Panc1 (cell line): ENCODE measurements around the gene KLF6.
"Not testable (repeated sequence)": the region's sequence is repeated elsewhere in the genome, so short reads cannot be mapped to it uniquely, and the experiment has no call there.

Experiments used
- TCF7L2 ChIP-seq: IDR thresholded peaks from 2 replicates; pipeline ENCODE4 v1.6.1; 2011; ENCODE audit warnings: mild to moderate bottlenecking, low read depth, low read length, inconsistent platforms
- TF ChIP-seq, protein P1 (sequence below): fragments of 450-650 bp; IDR thresholded peaks from 2 replicates; pipeline ENCODE4 v1.5.1; 2017; ENCODE audit warnings: mild to moderate bottlenecking

DNA sequence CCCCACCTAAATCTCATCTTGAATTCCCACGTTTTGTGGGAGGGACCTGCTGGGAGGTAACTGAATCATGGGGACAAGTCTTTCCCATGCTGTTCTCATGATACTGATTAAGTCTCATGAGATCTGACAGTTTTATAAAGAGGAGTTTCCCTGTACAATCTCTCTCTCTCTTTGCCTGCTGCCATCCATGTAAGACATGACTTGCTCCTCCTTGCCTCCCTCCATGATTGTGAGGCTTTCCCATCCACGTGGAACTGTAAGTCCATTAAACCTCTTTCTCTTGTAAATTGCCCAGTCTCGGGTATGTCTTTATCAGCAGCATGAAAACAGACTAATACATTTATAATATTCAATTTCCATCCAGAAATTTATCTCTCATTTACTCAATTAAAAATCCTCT is 52.8 kb downstream of the KLF6 start:
- TF ChIP-seq, protein P1, sequence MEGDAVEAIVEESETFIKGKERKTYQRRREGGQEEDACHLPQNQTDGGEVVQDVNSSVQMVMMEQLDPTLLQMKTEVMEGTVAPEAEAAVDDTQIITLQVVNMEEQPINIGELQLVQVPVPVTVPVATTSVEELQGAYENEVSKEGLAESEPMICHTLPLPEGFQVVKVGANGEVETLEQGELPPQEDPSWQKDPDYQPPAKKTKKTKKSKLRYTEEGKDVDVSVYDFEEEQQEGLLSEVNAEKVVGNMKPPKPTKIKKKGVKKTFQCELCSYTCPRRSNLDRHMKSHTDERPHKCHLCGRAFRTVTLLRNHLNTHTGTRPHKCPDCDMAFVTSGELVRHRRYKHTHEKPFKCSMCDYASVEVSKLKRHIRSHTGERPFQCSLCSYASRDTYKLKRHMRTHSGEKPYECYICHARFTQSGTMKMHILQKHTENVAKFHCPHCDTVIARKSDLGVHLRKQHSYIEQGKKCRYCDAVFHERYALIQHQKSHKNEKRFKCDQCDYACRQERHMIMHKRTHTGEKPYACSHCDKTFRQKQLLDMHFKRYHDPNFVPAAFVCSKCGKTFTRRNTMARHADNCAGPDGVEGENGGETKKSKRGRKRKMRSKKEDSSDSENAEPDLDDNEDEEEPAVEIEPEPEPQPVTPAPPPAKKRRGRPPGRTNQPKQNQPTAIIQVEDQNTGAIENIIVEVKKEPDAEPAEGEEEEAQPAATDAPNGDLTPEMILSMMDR: not testable (repeated sequence)
- not testable (repeated sequence) for TF ChIP-seq TCF7L2
